Panc1 (cell line): ENCODE results near the gene OSBP2. TPM values are rescaled to one million over a fixed set of nuclear protein-coding genes. Genes with fewer than 3 reads are reported as not detected.

ENCODE experiments used
- ATAC-seq: fragments of 200-7000 bp; cut with Tn5 transposase; 2 replicates; pipeline ENCODE4 v1.9.1; 2020; ENCODE audit warnings: mild to moderate bottlenecking, moderate library complexity
- BruUV-seq: library from RNA; stranded (reverse); fragments of 400-500 nt; replicated peaks from 2 replicates; lab custom pipeline; 2021; lab: Mats Ljungman, UMichigan
- CTCF ChIA-PET: fragments of 300-600 bp; sonication (Branson Sonifier 250); formaldehyde crosslinking; loops from one replicate; lab custom pipeline; 2022; ENCODE audit warnings: antibody characterized with exemption; lab: Charles Lee
- POLR2A ChIA-PET: fragments of 300-600 bp; sonication (Branson Sonifier 250); formaldehyde crosslinking; loops from one replicate; lab custom pipeline; 2022; ENCODE audit warnings: antibody characterized with exemption; lab: Charles Lee
- DNase-seq: peaks from one replicate; pipeline ENCODE4 v3.0.0-alpha.2; 2010; ENCODE audit warnings: low read depth, low spot score
- H3K27ac ChIP-seq: 2 replicates; pipeline ENCODE4 v1.5.1; 2011; ENCODE audit warnings: mild to moderate bottlenecking, low read length, inconsistent platforms
- H3K27me3 ChIP-seq: fragments of 200-500 bp; sonication (Bioruptor generic); 2 replicates; pipeline ENCODE4 v1.6.0; 2014; ENCODE audit warnings: low read length, inconsistent platforms; ENCODE audit not compliant: control insufficient read depth, insufficient read depth
- H3K36me3 ChIP-seq: fragments of 200-500 bp; sonication (Bioruptor generic); 2 replicates; pipeline ENCODE4 v1.5.1; 2014; ENCODE audit warnings: inconsistent platforms, mild to moderate bottlenecking, low read length, moderate library complexity; ENCODE audit not compliant: control insufficient read depth, insufficient read depth
- H3K4me1 ChIP-seq: 2 replicates; pipeline ENCODE4 v1.5.1; 2011; ENCODE audit warnings: inconsistent platforms, mild to moderate bottlenecking, low read length, moderate library complexity; ENCODE audit not compliant: control insufficient read depth, insufficient read depth
- H3K4me3 ChIP-seq, 2 experiments: 2 replicates each; pipeline ENCODE4 v1.5.1; 2011 to 2012; ENCODE audit warnings: low read depth in 2 of 2, low read length in 2 of 2, mild to moderate bottlenecking in 2 of 2, inconsistent platforms in 1 of 2, moderate library complexity in 1 of 2
- H3K9me3 ChIP-seq: fragments of 200-500 bp; sonication (Bioruptor generic); 2 replicates; pipeline ENCODE4 v1.5.1; 2014; ENCODE audit warnings: low read depth, mild to moderate bottlenecking, inconsistent platforms, low read length, moderate library complexity; ENCODE audit not compliant: control insufficient read depth, insufficient read depth
- CTCF ChIP-seq: fragments of 450-650 bp; IDR thresholded peaks from 2 replicates; pipeline ENCODE4 v1.5.1; 2017; ENCODE audit warnings: mild to moderate bottlenecking
- POLR2AphosphoS5 ChIP-seq: IDR thresholded peaks from 2 replicates; pipeline ENCODE4 v1.6.1; 2012; ENCODE audit warnings: mild to moderate bottlenecking, low read depth, low read length, moderate library complexity
- SIN3A ChIP-seq: IDR thresholded peaks from 2 replicates; pipeline ENCODE4 v1.6.1; 2012; ENCODE audit warnings: low read depth, mild to moderate bottlenecking, low read length, moderate library complexity, borderline replicate concordance; ENCODE audit not compliant: insufficient read depth
- TCF7L2 ChIP-seq: IDR thresholded peaks from 2 replicates; pipeline ENCODE4 v1.6.1; 2011; ENCODE audit warnings: mild to moderate bottlenecking, low read depth, low read length, inconsistent platforms
- in situ Hi-C: cut with HindIII; loops from 2 replicates; pipeline ENCODE4 v1.10.0; 2016; ENCODE audit warnings: low sequenced_read_pairs, low pct_unique_long_range_greater_than_20kb
- intact Hi-C: fragments of 100-400 bp; cut with micrococcal nuclease; formaldehyde crosslinking; loops from one replicate; pipeline ENCODE4 v1.10.0; 2022; ENCODE audit not compliant: unreplicated experiment
- total RNA-seq: library from RNA; stranded (reverse); gene quantifications from one replicate; pipeline ENCODE4 v1.2.1, GENCODE V29; 2021; ENCODE audit not compliant: unreplicated experiment
- TF ChIP-seq, protein P1 (sequence below), 2 experiments: IDR thresholded peaks; 2 replicates each; pipeline ENCODE4 v1.6.1; 2011 to 2012; ENCODE audit warnings: low read depth in 2 of 2, control low read depth in 1 of 2, low read length in 1 of 2, mild to moderate bottlenecking in 1 of 2, moderate library complexity in 1 of 2; ENCODE audit not compliant: insufficient read depth in 1 of 2

The OSBP2 gene
- total RNA-seq, 1 experiment from 2014 or later, result 4.7 TPM

DNA sequence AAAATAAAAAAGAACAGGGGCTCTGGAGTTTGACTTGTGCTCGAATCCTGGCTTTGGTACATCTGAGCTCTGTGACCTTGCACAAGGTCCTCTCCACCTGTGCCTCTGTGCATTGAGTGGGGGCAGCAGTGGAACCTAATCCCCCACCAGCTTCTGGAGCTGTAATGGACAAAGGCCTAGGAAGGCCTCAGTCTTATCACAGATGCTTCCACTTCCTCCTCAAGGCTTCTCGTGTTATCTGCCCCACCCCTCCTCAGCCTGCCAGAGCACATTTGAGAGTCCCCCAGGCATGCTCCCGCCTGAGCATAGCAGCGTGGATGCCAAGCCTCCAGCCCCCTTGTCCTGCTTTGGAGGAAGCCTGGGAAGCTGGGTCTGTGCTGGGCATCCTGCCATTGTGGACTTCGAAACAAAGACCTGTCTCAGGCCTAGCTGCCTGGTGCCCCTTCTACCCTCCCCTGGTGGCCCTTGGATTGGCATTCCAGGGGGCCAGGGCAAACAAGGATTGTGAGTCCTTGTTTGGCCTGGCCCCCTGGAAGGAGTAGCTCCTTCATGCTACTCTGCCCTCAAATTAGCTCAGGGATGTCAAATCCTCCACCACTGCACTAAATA, 44.1 kb upstream of the OSBP2 start:
- DNase-seq, result no peak
- ChIA-PET CTCF (no interaction called here), POLR2A (no interaction called here)
- Histone ChIP-seq H3K36me3 (no peaks in the 10 kb centered on the region), H3K27ac (no peak overlapping the region), H3K9me3 (no peaks in the 10 kb centered on the region), H3K4me3 (no peak overlapping the region), H3K27me3 (no peaks in the 10 kb centered on the region), H3K4me1 (no peaks in the 10 kb centered on the region)
- no TSS peak for BruUV-seq
- TF ChIP-seq, protein P1, sequence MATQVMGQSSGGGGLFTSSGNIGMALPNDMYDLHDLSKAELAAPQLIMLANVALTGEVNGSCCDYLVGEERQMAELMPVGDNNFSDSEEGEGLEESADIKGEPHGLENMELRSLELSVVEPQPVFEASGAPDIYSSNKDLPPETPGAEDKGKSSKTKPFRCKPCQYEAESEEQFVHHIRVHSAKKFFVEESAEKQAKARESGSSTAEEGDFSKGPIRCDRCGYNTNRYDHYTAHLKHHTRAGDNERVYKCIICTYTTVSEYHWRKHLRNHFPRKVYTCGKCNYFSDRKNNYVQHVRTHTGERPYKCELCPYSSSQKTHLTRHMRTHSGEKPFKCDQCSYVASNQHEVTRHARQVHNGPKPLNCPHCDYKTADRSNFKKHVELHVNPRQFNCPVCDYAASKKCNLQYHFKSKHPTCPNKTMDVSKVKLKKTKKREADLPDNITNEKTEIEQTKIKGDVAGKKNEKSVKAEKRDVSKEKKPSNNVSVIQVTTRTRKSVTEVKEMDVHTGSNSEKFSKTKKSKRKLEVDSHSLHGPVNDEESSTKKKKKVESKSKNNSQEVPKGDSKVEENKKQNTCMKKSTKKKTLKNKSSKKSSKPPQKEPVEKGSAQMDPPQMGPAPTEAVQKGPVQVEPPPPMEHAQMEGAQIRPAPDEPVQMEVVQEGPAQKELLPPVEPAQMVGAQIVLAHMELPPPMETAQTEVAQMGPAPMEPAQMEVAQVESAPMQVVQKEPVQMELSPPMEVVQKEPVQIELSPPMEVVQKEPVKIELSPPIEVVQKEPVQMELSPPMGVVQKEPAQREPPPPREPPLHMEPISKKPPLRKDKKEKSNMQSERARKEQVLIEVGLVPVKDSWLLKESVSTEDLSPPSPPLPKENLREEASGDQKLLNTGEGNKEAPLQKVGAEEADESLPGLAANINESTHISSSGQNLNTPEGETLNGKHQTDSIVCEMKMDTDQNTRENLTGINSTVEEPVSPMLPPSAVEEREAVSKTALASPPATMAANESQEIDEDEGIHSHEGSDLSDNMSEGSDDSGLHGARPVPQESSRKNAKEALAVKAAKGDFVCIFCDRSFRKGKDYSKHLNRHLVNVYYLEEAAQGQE (IDR thresholded peaks at IDR 0.05; ENCODE audit: insufficient read depth in 1 of 2, low read depth in 2 of 2, low read length in 1 of 2), result no peak
- no peak for TF ChIP-seq POLR2AphosphoS5
- no peak for TF ChIP-seq TCF7L2
- no peak for TF ChIP-seq CTCF
- TF ChIP-seq SIN3A, result no peak
- in situ Hi-C loops (no loop called here), intact Hi-C loops (no loop called here)
- ATAC-seq, result no peak

DNA sequence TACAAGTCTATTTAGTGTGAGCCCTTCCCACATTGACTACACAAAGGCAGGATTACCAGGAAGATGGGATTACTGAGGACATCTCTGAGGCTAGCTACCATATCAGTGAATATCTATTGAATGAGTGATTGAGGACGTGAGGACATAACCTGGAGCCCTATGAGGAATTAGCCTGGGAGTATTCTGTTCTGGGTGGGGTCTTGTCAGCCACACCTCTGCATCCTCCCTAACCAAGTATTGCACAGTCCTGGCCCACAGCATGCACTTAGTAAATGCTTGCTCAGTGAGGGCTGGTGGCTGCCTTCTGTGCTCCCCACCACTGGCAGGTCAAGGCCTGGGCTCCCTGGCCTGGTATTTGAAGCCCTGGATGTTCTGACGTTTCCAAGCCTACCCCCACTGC, 41.8 kb upstream of the OSBP2 start:
- Histone ChIP-seq H3K36me3 (no peaks in the 10 kb centered on the region), H3K9me3 (no peaks in the 10 kb centered on the region), H3K4me1 (no peaks in the 10 kb centered on the region), H3K27ac (no peak overlapping the region), H3K4me3 (no peak overlapping the region), H3K27me3 (no peaks in the 10 kb centered on the region)
- intact Hi-C loops, result no loop called here
- TF ChIP-seq CTCF (no peak), SIN3A (no peak), TCF7L2 (no peak)
- TF ChIP-seq, protein P1 (IDR thresholded peaks at IDR 0.05; ENCODE audit: insufficient read depth in 1 of 2, low read depth in 2 of 2, low read length in 1 of 2), result no peak
- in situ Hi-C loops, result no loop called here
- ChIA-PET POLR2A (no interaction called here), CTCF (no interaction called here)
- DNase-seq (no peak), ATAC-seq (no peak)
- BruUV-seq, result no TSS peak
